Measurements from ENCODE around the gene DDX1. TPM values are rescaled to one million over a fixed set of nuclear protein-coding genes. Genes with fewer than 3 reads are reported as not detected.

The DDX1 gene
- total RNA-seq, 1 experiment from 2014 or later, result 62.6 TPM

- ChIA-PET POLR2A (ENCODE audit: unreplicated experiment) (no interaction called here), CTCF (no interaction called here)
- ATAC-seq (no peak), DNase-seq (no peak)
- Histone ChIP-seq H3K4me3 (ENCODE audit: low read length) (no peak overlapping the region), H3K27me3 (ENCODE audit: low read length) (peaks cover 49% of the 10 kb centered on the region), H3K4me1 (ENCODE audit: insufficient read depth, low read length) (no peaks in the 10 kb centered on the region), H4K20me1 (ENCODE audit: low read length) (no peaks in the 10 kb centered on the region), H3K4me2 (ENCODE audit: low read length) (no peak overlapping the region), H2AFZ (ENCODE audit: low read length) (no peak overlapping the region), H3K27ac (ENCODE audit: low read length) (no peak overlapping the region), H3K36me3 (ENCODE audit: low read depth, low read length) (no peaks in the 10 kb centered on the region), H3K79me2 (ENCODE audit: low read length) (no peaks in the 10 kb centered on the region), H3F3A (ENCODE audit: low read length, unreplicated experiment) (no peaks in the 10 kb centered on the region), H3K9ac (ENCODE audit: low read length) (no peak overlapping the region), H3K9me2 (replicated peaks; ENCODE audit: low read length) (no peaks in the 10 kb centered on the region), H3K9me3 (ENCODE audit: low read length) (no peaks in the 10 kb centered on the region)
- no TSS peak for BruUV-seq (replicated peaks)
- intact Hi-C loops (cut with micrococcal nuclease), result no loop called here
- TF ChIP-seq CTCF (conservative IDR thresholded peaks at IDR 0.05; ENCODE audit: low read depth, low read length), result no peak
- TF ChIP-seq EZH2phosphoT487 (IDR thresholded peaks at IDR 0.05; ENCODE audit: borderline replicate concordance, low read length), result no peak
- no peak for TF ChIP-seq EZH2 (IDR thresholded peaks at IDR 0.05; ENCODE audit: low read length, unreplicated experiment)
Measured at GRCh38 chr2:15673919-15674636, 82.4 kb downstream of the DDX1 start.

- no peaks in the 10 kb centered on the region for H3K9me2 ChIP-seq (replicated peaks; ENCODE audit: low read length)
Measured at GRCh38 chr2:15674637-15675455, 83.2 kb downstream of the DDX1 start.

More at GRCh38 chr2:15674637-15675455, 83.2 kb downstream of the DDX1 start:
- POLR2A ChIA-PET (ENCODE audit: unreplicated experiment), result no interaction called here
- no peak overlapping the region for H3K4me2 ChIP-seq (ENCODE audit: low read length)
- H2AFZ ChIP-seq (ENCODE audit: low read length), result no peak overlapping the region
- H3K4me1 ChIP-seq (ENCODE audit: insufficient read depth, low read length), result no peaks in the 10 kb centered on the region
- no peaks in the 10 kb centered on the region for H3K79me2 ChIP-seq (ENCODE audit: low read length)
- no TSS peak for BruUV-seq (replicated peaks)
- TF ChIP-seq CTCF (conservative IDR thresholded peaks at IDR 0.05; ENCODE audit: low read depth, low read length) (no peak), EZH2phosphoT487 (IDR thresholded peaks at IDR 0.05; ENCODE audit: borderline replicate concordance, low read length) (no peak), EZH2 (IDR thresholded peaks at IDR 0.05; ENCODE audit: low read length, unreplicated experiment) (no peak)
- H3K27me3 ChIP-seq (ENCODE audit: low read length), result peaks cover 43% of the 10 kb centered on the region
- no peak overlapping the region for H3K27ac ChIP-seq (ENCODE audit: low read length)
- DNase-seq (peak; percentile 33), ATAC-seq (no peak; the same call in 1 of the 2 replicates)
- CTCF ChIA-PET, result no interaction called here
- H3K9me3 ChIP-seq (ENCODE audit: low read length), result no peaks in the 10 kb centered on the region
- no peaks in the 10 kb centered on the region for H4K20me1 ChIP-seq (ENCODE audit: low read length)
- H3K4me3 ChIP-seq (ENCODE audit: low read length), result no peak overlapping the region
- intact Hi-C loops (cut with micrococcal nuclease), result no loop called here
- no peaks in the 10 kb centered on the region for H3K36me3 ChIP-seq (ENCODE audit: low read depth, low read length)
- no peak overlapping the region for H3K9ac ChIP-seq (ENCODE audit: low read length)
- no peaks in the 10 kb centered on the region for H3F3A ChIP-seq (ENCODE audit: low read length, unreplicated experiment)
